Fibroblast of the aortic adventitia (primary cell): ENCODE data around the gene IFT81. TPM values are rescaled to one million over a fixed set of nuclear protein-coding genes. Genes with fewer than 3 reads are reported as not detected.

Experiments
- DNase-seq: peaks from one replicate; pipeline ENCODE4 v3.0.0-alpha.2; 2010; ENCODE audit warnings: low read depth
- H3K4me3 ChIP-seq: 2 replicates; pipeline ENCODE4 v1.5.1; 2011; ENCODE audit warnings: low read depth, mild to moderate bottlenecking, control low read depth, low read length, moderate library complexity
- CTCF ChIP-seq: IDR thresholded peaks from 2 replicates; pipeline ENCODE4 v1.5.1; 2011; ENCODE audit warnings: mild to moderate bottlenecking, low read length, control low read depth, inconsistent platforms; ENCODE audit not compliant: insufficient read depth
- total RNA-seq: library from RNA; depleted of rRNA; stranded (reverse); fragments of >200 nt; gene quantifications from 2 replicates; pipeline ENCODE4 v1.2.3, GENCODE V29; 2012; ENCODE audit warnings: low replicate concordance

Gene IFT81
- total RNA-seq, 1 donor = 20.4 TPM

GRCh38 chr12:110088936-110089335 lies 35.2 kb upstream of the IFT81 start:
- H3K4me3 ChIP-seq = no peak overlapping the region
- TF ChIP-seq CTCF = no peak
- DNase-seq = no peak

DNA sequence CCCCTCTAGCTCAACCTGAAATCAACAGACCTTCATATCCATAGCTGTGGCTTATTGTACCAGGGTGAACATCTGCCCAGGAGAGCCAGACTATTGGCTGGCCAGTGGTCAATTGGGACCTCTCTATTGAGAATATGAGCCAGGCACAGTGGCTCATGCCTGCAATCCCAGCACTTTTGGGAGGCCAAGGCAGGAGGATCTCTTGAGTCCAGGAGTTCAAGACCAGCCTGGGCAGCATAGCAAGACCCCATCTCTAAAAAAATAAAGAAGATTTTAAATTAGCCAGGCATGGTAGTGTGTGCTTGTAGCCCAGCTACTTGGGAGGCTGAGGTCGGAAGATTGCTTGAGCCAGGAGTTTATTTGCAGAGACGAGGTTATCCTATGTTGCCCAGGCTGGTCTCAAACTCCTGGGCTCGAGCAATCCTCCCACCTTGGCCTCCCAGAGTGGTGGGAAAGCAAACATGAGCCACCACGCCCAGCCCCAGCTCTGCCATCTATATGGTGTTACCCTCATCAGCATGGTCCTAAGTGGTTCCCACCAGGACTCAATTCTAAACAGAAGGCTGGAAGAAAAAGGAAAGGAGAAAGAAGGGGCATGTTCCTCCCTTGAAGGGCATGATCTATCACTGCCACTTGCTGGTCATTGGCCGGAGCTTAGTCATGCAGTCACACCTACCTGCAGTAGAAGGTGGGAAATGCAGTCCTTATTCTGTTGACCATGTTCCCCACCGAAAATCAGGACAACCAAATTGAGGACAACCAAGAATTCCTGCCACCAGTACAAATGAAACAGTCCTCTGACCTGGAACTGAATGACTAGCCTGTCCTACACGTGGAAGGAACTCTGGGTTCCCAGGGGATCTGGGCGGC lies 33.7 kb upstream of the IFT81 start:
- no peak for TF ChIP-seq CTCF
- no peak for DNase-seq
- H3K4me3 ChIP-seq = no peak overlapping the region

- TF ChIP-seq CTCF = no peak
- no peak overlapping the region for H3K4me3 ChIP-seq
- no peak for DNase-seq
These were observed 32.9 kb upstream of the IFT81 start for GRCh38 chr12:110091136-110091711.

DNA sequence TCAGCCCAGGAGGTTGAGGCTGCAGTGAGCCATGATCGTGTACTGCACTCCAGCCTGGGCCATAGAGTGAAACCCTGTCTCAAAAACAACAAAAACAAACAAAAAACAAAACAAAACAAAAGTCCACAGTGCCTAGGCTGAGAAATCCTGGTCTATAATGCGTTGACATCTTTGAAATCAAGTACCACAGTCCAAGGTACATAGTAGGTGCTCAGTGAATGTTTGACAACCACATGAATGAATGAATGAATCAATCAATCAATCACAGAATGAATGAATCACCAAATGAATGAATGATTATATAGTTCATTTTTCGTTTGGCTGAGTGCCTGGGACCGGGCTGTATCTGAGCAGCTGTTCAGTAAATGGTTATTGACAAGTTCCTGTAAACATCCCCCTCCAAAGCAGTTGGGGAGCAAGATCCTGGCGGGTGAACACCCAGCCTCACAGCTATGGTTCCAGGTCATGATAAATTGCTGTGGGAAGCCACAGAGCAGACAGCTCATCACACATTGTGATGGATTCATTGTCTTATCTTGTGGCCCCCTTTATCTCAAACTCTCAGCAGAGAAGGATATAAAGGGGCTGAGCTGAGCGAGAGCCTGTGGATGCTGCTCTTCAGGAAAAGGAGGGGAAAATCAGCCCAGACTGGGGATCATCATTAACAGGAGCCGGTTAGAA lies 30.4 kb upstream of the IFT81 start:
- no peak overlapping the region for H3K4me3 ChIP-seq
- no peak for TF ChIP-seq CTCF
- DNase-seq = no peak

DNA sequence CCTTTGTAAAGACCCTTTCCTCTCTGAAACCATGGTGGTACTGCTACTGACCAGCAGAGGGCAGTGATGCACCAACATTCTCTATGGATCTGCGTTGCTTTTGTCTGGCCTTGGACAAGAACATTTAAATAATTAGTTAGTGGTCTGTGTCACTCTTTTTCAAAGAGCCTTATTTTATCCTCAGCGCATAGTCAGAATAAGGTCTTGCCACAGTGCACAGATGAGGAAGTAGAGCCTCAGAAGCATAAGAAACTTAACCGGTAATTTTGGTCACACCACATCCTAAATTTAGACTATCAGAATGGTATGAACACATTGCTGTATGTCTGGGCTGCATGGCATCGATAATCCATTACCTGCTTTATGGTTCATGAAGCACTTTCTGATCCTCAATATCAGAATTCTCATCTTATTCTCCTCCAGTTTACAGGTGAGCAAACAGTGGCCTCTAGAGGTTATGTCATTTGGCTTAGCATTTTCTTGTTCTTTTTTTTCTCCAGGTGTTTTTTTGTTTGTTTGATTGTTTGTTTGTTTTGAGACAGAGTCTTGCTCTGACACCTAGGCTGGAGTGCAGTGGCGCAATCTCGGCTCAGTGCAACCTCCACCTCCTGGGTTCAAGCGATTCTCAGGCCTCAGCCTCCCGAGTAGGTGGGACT lies 23.7 kb upstream of the IFT81 start:
- DNase-seq = peak; percentile 87
- no peak overlapping the region for H3K4me3 ChIP-seq
- peak; percentile 93 for TF ChIP-seq CTCF

DNA sequence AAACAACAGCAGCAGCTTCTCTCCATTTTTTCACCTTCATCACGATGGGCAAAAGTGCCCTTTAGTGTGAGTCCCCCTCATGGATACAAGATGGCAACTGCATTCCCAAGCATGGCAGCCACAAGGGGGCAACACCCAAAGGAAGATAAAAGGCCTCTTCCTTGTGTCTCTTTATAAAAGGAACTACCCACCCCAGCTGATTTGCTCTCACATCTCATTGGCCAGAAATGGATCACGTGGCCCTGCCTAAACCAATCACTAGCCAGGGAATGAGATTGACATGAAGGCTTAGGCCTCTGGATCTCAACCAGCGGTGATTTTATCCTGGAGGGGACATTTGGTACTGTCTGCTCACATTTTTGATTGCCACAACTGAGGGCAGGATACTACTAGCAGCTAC lies 21.9 kb upstream of the IFT81 start:
- TF ChIP-seq CTCF = peak; percentile 33
- DNase-seq = peak; percentile 56
- H3K4me3 ChIP-seq = no peak overlapping the region
